ENCODE data around the gene CUL1.
"Not testable (repeated sequence)": the region's sequence is repeated elsewhere in the genome, so short reads cannot be mapped to it uniquely, and the experiment has no call there.

Gene CUL1

GRCh38 chr7:148701414-148701813 lies 2.7 kb downstream of the CUL1 start:
- Histone ChIP-seq H4K20me1 (ENCODE audit: insufficient read depth, low read length) (peaks cover 53% of the 10 kb centered on the region), H3K27ac (ENCODE audit: low read length) (no peak overlapping the region; the same call in 1 of the 2 replicates), H3K9me3 (ENCODE audit: insufficient read depth, low read length, severe bottlenecking) (no peaks in the 10 kb centered on the region), H3K4me1 (ENCODE audit: insufficient read depth, low read length) (peaks cover 48% of the 10 kb centered on the region), H3K4me3 (ENCODE audit: low read depth in 1 of 2, low read length in 2 of 2) (peak overlapping the region in 1 of 2 experiments; percentile 81; a peak in 1 of 4 replicates), H3K27me3 (ENCODE audit: insufficient read depth, low read length, poor library complexity) (no peaks in the 10 kb centered on the region), H3K4me2 (ENCODE audit: insufficient read depth, low read length) (peak overlapping the region; percentile 74), H3K36me3 (ENCODE audit: insufficient read depth, low read length) (no peaks in the 10 kb centered on the region; the same call in 1 of the 2 replicates), H3K79me2 (ENCODE audit: insufficient read depth, low read length) (peaks cover 86% of the 10 kb centered on the region), H2AFZ (ENCODE audit: low read depth, low read length) (no peak overlapping the region), H3K9ac (ENCODE audit: low read depth, low read length) (peak overlapping the region; percentile 95; the same call in 1 of the 2 replicates)
- DNase-seq (no peak), ATAC-seq (ENCODE audit: insufficient read depth, low read depth) (no peak)
- no peak for TF ChIP-seq EZH2 (IDR thresholded peaks at IDR 0.05; ENCODE audit: borderline replicate concordance, low read depth, low read length, severe bottlenecking)
- TF ChIP-seq CTCF (IDR thresholded peaks at IDR 0.05; ENCODE audit: borderline replicate concordance, extremely low read depth, low read length, poor library complexity, severe bottlenecking), result no peak

GRCh38 chr7:148702876-148703670 lies 4.4 kb downstream of the CUL1 start:
- no peaks in the 10 kb centered on the region; the same call in 1 of the 2 replicates for H3K36me3 ChIP-seq (ENCODE audit: insufficient read depth, low read length)
- H3K79me2 ChIP-seq (ENCODE audit: insufficient read depth, low read length), result peaks cover 99% of the 10 kb centered on the region
- H3K4me3 ChIP-seq (ENCODE audit: low read depth in 1 of 2, low read length in 2 of 2), result peak overlapping the region in 1 of 2 experiments; percentile 10; a peak in 1 of 4 replicates
- DNase-seq (no peak), ATAC-seq (ENCODE audit: insufficient read depth, low read depth) (no peak)
- no peak overlapping the region for H3K9ac ChIP-seq (ENCODE audit: low read depth, low read length)
- H3K9me3 ChIP-seq (ENCODE audit: insufficient read depth, low read length, severe bottlenecking), result no peaks in the 10 kb centered on the region
- H2AFZ ChIP-seq (ENCODE audit: low read depth, low read length), result no peak overlapping the region
- TF ChIP-seq CTCF (IDR thresholded peaks at IDR 0.05; ENCODE audit: borderline replicate concordance, extremely low read depth, low read length, poor library complexity, severe bottlenecking), result no peak
- no peak for TF ChIP-seq EZH2 (IDR thresholded peaks at IDR 0.05; ENCODE audit: borderline replicate concordance, low read depth, low read length, severe bottlenecking)
- no peaks in the 10 kb centered on the region for H3K27me3 ChIP-seq (ENCODE audit: insufficient read depth, low read length, poor library complexity)
- no peak overlapping the region for H3K27ac ChIP-seq (ENCODE audit: low read length)
- H3K4me1 ChIP-seq (ENCODE audit: insufficient read depth, low read length), result peaks cover 38% of the 10 kb centered on the region
- peaks cover 64% of the 10 kb centered on the region for H4K20me1 ChIP-seq (ENCODE audit: insufficient read depth, low read length)
- H3K4me2 ChIP-seq (ENCODE audit: insufficient read depth, low read length), result peak overlapping the region; percentile 74; the same call in 1 of the 2 replicates

- not testable (repeated sequence) for H3K36me3 ChIP-seq (ENCODE audit: insufficient read depth, low read length); H3K27ac ChIP-seq (ENCODE audit: low read length); H3K4me3 ChIP-seq (ENCODE audit: low read depth in 1 of 2, low read length in 2 of 2); ATAC-seq (ENCODE audit: insufficient read depth, low read depth); H3K9ac ChIP-seq (ENCODE audit: low read depth, low read length); H2AFZ ChIP-seq (ENCODE audit: low read depth, low read length); DNase-seq; H3K9me3 ChIP-seq (ENCODE audit: insufficient read depth, low read length, severe bottlenecking); H3K27me3 ChIP-seq (ENCODE audit: insufficient read depth, low read length, poor library complexity); H3K4me2 ChIP-seq (ENCODE audit: insufficient read depth, low read length)
- peaks cover 36% of the 10 kb centered on the region for H3K4me1 ChIP-seq (ENCODE audit: insufficient read depth, low read length)
- H3K79me2 ChIP-seq (ENCODE audit: insufficient read depth, low read length), result peaks cover 99% of the 10 kb centered on the region
- H4K20me1 ChIP-seq (ENCODE audit: insufficient read depth, low read length), result peaks cover 69% of the 10 kb centered on the region
These were observed 4.9 kb downstream of the CUL1 start for GRCh38 chr7:148703671-148703962.

GRCh38 chr7:148704189-148704588 lies 5.5 kb downstream of the CUL1 start:
- Histone ChIP-seq H3K4me2 (ENCODE audit: insufficient read depth, low read length) (no peak overlapping the region), H3K9me3 (ENCODE audit: insufficient read depth, low read length, severe bottlenecking) (no peaks in the 10 kb centered on the region), H4K20me1 (ENCODE audit: insufficient read depth, low read length) (peaks cover 75% of the 10 kb centered on the region), H3K27ac (ENCODE audit: low read length) (no peak overlapping the region), H3K27me3 (ENCODE audit: insufficient read depth, low read length, poor library complexity) (no peaks in the 10 kb centered on the region), H3K79me2 (ENCODE audit: insufficient read depth, low read length) (peaks cover 100% of the 10 kb centered on the region), H3K36me3 (ENCODE audit: insufficient read depth, low read length) (no peaks in the 10 kb centered on the region; the same call in 1 of the 2 replicates), H3K4me3 (ENCODE audit: low read depth in 1 of 2, low read length in 2 of 2) (no peak overlapping the region), H2AFZ (ENCODE audit: low read depth, low read length) (no peak overlapping the region), H3K9ac (ENCODE audit: low read depth, low read length) (0 out of 2 replicates have a peak overlapping the region, but pooled peaks have one; percentile 2), H3K4me1 (ENCODE audit: insufficient read depth, low read length) (peaks cover 36% of the 10 kb centered on the region)
- DNase-seq (no peak), ATAC-seq (ENCODE audit: insufficient read depth, low read depth) (no peak)
- TF ChIP-seq EZH2 (IDR thresholded peaks at IDR 0.05; ENCODE audit: borderline replicate concordance, low read depth, low read length, severe bottlenecking) (no peak), CTCF (IDR thresholded peaks at IDR 0.05; ENCODE audit: borderline replicate concordance, extremely low read depth, low read length, poor library complexity, severe bottlenecking) (no peak)

All from DND-41 (cell line).